ENCODE measurements around the gene VPS13D.
"Not testable (repeated sequence)": the region's sequence is repeated elsewhere in the genome, so short reads cannot be mapped to it uniquely, and the experiment has no call there.

The VPS13D gene

DNA sequence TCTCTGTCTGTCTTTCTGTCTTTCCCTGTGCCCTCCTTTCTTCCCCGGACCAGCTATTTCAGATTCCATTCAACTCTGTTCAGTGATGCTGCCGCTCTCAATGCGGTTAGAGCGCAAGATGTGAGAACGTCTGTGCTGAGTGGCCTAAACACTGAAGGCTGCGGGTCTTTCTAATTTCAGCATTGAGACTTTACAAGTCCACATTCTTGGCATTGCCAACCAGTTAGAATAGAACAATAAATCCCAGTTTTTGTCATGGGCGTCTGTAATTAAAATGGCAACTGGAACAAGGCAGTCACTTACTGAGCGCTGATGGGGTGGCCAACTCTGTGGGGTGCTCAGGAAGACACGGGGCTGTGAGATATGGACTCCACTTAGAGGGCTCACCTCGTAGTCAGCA lies 275.4 kb downstream of the VPS13D start:
- DNase-seq: no peak

- DNase-seq: no peak
Measured at GRCh38 chr1:12505639-12506280, 275.9 kb downstream of the VPS13D start.

DNA sequence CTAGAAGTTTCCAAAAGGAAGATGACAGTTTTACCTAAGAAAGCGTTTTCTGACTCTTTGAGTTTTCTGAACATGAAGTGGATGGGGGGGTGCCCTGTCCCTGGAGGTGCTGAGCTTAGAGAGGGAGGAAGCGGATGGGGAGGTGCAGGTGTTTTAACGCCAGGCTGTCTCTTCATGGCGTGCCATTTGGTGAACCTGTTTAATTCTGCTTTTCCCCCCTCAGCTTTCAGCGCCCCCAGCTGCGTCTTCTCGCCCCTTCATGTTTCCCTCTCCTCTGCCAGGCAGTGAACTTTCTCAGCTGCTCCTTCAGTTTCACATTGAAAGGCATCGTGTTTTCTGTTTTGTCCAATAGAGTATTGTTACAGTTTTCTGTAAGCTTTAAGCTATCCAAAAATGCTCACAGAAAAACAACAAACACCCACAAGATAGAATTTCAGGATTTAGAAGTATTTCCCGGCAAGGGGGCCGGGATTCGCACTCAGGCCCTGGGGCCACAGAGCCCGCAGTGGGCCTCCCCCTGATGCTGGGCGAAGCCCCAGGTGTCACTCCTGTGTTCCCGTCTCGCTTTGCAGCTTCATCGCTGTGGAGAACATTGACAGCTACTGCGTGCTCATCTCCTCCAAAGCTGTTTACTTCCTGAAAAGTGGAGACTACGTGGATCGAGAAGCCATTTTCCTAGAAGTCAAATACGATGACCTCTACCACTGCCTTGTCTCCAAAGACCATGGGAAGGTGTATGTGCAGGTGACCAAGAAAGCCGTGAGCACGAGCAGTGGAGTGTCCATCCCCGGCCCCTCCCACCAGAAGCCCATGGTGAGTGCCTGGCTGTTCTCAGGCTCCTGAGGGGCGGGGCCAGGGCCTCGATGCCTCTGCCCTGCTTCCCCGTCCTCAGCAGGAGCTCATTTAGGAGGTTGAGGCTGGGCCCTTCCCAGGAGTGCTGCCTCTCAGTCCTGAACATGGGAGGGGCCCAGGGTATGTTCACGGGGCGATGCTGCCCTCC lies 276.8 kb downstream of the VPS13D start:
- DNase-seq: no peak

DNA sequence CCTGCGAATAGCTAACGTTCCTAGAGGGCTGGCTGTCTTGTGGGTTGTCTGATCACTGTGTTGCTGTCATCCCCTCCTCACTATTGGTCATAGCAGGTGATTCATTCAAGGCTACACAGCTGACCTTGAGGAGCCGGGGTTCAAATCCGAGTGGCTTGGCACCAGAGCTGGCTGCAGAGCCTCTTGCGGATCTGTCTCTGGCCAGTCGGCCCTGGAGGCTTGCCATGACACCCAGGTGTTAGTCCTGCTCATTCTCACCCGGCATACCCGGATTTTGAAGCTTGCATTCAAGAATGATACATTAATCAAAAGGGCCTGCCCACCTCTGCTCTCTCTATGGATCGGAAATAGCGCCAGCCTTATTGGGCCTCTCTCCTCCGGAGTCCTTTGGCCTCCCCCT lies 277.8 kb downstream of the VPS13D start:
- DNase-seq: no peak

DNA sequence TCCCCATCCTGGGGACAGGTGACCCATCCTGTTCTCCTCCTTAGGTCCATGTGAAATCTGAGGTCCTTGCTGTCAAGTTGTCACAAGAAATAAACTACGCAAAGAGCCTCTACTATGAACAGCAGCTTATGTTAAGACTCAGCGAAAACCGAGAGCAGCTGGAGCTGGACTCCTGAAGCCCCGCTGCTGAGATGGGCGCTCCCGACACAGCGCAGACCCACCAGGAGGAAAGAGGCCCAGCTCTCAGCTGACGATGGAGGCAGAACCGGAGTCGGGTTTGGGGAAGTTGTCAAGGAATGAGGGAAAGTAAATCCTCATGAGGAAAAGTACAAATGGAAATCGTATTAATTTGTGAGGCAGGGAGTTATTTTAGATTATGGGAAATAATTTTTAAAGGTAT lies 279.0 kb downstream of the VPS13D start:
- DNase-seq: no peak

DNA sequence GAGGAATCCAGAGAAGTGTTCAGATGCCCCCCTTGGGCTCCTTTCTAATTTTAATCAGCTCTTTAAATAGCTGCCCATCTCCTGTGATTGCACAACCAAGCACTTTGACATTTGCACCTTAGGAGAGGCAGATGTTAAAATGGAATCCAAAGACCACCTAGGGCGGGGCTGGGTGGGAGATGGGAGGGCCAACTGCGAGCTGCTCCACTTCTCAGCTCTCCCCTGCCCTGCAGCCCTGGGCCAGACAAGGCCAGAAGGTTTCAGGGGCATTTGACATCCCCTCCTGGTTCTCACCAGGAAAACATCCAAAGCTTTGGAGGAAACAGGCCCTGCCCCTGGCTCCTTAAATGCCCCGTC lies 281.3 kb downstream of the VPS13D start:
- DNase-seq: no peak

DNA sequence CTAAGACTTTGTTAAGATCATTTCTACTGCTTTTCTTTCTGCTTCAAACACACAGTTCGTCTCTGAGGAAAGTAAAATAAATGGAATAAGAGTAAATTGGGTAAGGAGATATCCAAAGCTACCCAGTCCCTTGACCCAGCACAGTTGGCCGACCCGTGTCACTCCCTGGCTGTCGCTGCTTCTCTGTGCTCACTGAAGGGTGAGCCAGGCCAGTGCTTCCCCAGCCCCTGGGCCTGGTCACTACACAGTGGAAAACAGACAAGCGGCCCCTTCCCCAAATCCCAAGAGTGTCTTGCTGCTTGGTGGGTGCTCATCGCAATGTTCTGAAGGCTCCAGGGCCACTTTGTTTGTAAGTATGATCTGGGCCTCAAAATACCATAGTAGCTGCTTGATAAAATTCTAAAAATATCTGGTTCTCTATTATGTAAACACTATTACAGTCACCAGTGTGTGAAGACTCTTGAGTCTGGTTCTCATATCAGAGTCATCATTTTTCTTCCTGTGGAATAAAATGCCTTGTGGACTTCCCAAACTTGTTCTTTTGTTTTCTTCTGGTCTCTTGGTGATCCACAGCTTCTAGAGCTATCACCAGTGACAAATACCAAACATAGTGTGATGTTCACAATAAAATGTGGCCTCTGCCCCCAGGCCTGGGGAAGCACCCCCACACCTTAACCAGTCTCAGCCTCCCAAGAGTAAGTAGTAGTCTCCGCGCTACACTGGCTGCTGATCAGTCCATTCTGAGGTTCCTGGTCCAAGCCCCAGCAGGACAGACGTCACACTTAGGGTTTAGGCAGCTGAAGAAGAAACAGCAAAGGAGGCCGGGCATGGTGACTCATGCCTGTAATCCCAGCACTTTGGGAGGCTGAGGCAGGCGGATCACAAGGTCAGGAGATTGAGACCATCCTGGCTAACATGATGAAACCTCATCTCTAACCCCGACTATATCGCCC lies 282.0 kb downstream of the VPS13D start:
- no peak for DNase-seq

DNA sequence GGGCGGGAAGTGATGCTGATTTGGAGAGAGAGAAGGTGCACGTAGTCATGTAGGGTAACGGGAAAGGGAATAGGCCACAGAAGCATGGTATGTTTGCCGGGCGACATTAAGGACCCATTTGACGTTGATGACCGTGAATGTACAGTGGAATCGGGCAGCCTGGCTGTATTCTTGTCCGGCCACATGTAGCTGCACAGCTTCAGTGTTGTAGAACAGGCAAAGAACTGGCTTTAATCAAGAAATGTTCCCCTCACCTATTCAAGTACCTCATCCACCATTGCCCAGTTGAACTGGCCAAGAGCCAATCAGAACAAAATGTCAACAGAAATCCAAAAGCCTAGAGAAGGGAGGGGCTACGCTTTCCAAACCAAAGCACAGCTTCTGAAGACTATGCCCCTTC lies 283.4 kb downstream of the VPS13D start:
- no peak for DNase-seq

GRCh38 chr1:12514590-12514989 lies 284.8 kb downstream of the VPS13D start:
- no peak for DNase-seq

GRCh38 chr1:12515234-12515633 lies 285.4 kb downstream of the VPS13D start:
- DNase-seq: no peak

DNA sequence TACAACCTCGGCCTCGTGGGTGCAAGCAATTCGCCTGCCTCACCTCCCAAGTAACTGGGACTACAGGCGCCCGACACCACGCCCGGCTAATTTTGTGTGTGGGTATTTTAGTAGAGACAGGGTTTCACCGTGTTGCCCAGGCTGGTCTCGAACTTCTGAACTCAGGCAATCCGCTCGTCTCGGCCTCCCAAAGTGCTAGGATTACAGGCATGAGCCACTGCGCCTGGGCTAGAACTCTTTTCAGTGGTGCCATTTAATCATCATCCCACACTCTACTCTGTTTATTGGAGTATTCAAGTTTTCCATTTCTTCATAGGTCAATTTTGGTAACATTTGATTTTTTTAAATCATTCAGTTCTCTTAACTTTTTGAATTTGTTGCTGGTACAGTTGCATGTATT lies 286.9 kb downstream of the VPS13D start:
- no peak for DNase-seq

DNA sequence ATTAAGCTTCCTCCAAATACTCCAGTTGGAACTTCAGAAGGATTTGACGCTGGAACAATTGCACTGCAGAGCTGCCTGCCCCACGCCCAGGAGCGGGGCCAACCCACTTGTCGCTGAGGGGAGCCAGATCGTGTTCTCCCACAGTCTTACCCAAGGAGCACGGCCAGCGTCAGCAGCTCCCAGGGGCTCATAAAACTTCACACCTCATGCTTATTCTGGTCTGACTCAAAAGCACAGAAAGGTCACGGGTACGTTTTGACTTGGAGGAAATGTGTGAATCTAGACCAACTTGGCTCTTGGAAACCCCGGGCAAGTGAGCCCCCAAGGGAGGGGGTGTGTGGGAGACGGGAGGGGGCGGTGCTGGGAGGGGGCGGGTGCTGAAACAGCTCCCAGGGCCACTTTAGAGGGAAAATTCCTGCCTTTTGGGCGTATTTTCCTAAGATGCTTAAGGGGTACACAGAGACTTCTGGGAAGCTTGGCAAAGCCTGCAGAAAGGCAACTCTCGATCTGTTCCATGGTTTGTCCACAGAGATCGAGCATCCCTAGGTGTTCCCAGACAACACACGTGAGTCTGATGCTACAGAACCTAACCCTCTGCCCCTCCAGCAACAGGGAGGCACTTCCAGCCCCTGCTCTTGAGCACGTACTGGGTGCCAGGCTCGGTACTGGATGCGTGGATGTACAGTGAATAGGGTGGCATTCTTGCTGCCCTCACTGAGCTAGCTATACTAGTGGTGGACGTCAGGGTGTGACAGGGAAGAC lies 289.3 kb downstream of the VPS13D start:
- no peak for DNase-seq

DNA sequence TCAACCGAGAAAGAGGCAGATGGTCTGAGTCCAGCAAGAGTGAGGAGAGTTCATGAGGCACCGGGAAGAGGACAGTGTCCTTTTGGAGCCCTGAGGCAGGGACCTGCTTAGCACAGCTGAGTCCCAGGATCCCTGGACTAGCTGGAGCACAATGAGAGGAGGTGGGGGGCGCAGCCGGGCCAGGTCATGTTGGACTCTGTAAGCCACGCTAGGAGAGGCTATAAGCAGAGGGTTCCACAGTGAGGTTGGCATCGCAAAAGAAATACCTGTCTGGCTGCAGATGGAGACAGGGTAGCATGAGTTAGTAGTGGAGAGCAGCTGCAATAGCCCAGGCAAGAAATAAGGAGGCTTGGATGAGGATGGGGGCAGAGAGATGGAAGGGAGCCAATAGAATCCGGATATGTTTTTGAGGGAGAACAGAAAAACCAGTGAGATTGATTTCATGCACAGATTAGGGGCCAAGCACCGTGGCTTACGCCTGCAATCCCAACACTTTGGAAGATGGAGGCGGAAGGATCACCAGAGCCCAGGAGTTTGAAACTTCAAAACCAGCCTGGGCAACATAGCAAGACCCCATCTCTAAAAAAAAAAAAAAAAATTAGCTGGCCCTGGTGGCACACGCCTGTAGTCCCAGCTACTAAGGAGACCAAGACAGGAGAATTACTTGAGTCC lies 290.0 kb downstream of the VPS13D start:
- no peak for DNase-seq

GRCh38 chr1:12521096-12521495 lies 291.3 kb downstream of the VPS13D start:
- no peak for DNase-seq

GRCh38 chr1:12522780-12523179 lies 292.9 kb downstream of the VPS13D start:
- not testable (repeated sequence) for DNase-seq

DNA sequence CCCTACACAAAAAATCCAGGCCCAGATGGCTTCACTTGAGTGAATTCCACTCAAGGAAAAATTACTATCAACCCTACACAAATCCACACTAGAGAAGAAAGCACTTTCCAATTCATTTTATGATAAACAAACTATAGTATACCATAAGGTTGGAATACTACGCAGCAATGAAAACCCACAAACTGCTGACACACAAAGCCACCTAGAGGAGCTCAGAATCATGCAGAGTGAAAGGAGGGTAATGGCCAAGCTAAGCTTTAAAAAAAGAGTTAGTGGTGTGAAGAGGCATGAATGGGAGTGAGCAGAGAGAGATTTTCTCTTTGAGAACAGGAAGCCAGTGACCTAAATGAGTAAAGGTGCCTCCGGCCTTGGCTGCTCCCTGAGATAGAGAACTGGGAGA lies 294.4 kb downstream of the VPS13D start:
- no peak for DNase-seq

GRCh38 chr1:12525311-12526181 lies 295.7 kb downstream of the VPS13D start:
- DNase-seq: no peak

- no peak for DNase-seq
Measured at GRCh38 chr1:12527564-12527963, 297.7 kb downstream of the VPS13D start.

DNA sequence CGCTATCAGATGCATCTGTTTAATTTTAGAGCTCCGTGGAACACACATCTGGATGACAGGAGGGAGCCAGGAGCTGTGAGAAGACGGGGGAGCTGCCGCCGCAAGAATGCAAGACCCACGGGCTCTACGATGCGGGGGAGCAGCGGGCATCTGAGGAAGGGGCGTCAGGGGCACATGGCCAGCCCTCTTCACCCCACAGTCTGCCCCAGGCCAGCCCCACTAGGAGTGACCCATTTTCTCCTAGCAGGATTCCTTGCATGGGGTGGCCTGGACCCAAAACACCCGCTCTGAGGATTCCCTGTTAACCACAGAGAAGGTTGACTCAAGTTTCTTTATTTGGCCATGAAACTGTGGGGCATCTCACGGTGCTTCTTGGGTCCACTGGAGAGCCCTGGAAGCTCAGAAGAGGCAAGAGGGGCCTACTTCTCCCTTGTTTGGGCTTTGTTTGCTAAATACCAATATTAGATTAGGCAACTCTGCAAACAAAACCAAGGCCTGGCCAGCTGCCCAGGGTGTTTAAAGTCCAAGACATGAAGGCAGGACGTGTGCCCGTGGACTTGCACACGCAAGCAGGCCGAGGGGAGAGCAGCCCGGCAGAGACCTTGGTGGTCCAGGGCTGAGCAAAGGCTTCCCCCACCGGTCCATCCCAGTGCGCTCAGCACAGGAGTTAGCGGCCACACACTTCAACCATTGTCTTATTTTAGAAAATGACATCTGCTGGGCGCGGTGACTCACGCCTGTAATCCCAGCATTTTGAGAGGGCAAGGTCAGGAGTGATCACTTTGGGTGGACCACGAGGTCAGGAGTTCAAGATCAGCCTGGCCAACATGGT lies 298.4 kb downstream of the VPS13D start:
- DNase-seq: no peak

GRCh38 chr1:12529640-12530174 lies 299.9 kb downstream of the VPS13D start:
- no peak for DNase-seq

All from SIG-M5 (cell line).